Gastroesophageal sphincter (tissue), 3 donors: ENCODE measurements around the gene CDH4.

Source experiments
- POLR2A ChIP-seq, 2 donors: fragments of 450-650 bp; IDR thresholded peaks; one replicate each; pipeline ENCODE4 v1.6.1; 2017; ENCODE audit warnings: antibody characterized with exemption in 2 of 2, mild to moderate bottlenecking in 2 of 2, moderate library complexity in 1 of 2
- POLR2AphosphoS5 ChIP-seq: sonication (generic); formaldehyde crosslinking; IDR thresholded peaks from one replicate; pipeline ENCODE4 v1.6.1; 2017; ENCODE audit warnings: antibody characterized with exemption
- TF ChIP-seq, protein P1 (sequence below), 4 experiments: fragments of 200-600 bp in 2 of 4; fragments of 450-650 bp in 2 of 4; sonication (generic) in 1 of 4; IDR thresholded peaks; one replicate each; pipeline ENCODE4 v1.5.1; 2017 to 2019; ENCODE audit warnings: antibody characterized with exemption in 4 of 4, mild to moderate bottlenecking in 2 of 4, moderate library complexity in 2 of 4

DNA sequence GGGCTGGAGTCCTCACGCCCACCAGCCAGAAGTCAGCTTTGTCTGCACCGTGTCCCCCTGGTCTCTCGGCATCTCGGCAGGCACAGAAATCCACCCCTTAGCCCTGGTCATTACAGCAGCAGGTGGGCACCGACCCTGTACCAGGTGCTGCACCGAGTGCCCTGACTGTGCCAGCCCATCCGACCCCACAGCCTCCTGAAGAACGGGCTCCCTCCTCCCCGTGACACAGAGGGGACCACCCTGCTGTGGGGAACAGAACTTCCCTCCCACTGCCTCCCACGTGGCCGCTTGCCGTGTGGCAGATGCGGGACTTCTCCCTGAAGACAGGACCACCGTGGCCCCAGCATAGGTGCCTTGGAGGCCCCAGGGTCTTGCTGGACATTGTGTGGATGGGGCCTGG lies 652.4 kb downstream of the CDH4 start:
- TF ChIP-seq, protein P1, sequence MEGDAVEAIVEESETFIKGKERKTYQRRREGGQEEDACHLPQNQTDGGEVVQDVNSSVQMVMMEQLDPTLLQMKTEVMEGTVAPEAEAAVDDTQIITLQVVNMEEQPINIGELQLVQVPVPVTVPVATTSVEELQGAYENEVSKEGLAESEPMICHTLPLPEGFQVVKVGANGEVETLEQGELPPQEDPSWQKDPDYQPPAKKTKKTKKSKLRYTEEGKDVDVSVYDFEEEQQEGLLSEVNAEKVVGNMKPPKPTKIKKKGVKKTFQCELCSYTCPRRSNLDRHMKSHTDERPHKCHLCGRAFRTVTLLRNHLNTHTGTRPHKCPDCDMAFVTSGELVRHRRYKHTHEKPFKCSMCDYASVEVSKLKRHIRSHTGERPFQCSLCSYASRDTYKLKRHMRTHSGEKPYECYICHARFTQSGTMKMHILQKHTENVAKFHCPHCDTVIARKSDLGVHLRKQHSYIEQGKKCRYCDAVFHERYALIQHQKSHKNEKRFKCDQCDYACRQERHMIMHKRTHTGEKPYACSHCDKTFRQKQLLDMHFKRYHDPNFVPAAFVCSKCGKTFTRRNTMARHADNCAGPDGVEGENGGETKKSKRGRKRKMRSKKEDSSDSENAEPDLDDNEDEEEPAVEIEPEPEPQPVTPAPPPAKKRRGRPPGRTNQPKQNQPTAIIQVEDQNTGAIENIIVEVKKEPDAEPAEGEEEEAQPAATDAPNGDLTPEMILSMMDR (IDR thresholded peaks at IDR 0.05): no peak
- TF ChIP-seq POLR2AphosphoS5: no peak
- no peak for TF ChIP-seq POLR2A (IDR thresholded peaks at IDR 0.05)
